Measurements from ENCODE around the gene MTCH1.
A peak's percentile ranks its signal among the peaks of the same experiment; 100 is the strongest.
"Not testable (repeated sequence)": the region's sequence is repeated elsewhere in the genome, so short reads cannot be mapped to it uniquely, and the experiment has no call there.

MTCH1 gene

GRCh38 chr6:37005827-37006567 lies 20.0 kb upstream of the MTCH1 start:
- Histone ChIP-seq H3K36me3 (ENCODE audit: control insufficient read depth in 2 of 2, insufficient read depth in 2 of 2, low read length in 2 of 2) (no peaks in the 10 kb centered on the region), H3K27ac (ENCODE audit: low read depth in 2 of 2, low read length in 2 of 2) (peak overlapping the region; percentile 33 to 35), H3K9me3 (ENCODE audit: control insufficient read depth in 2 of 2, low read length in 2 of 2) (no peaks in the 10 kb centered on the region), H3K27me3 (ENCODE audit: control insufficient read depth in 2 of 2, insufficient read depth in 2 of 2, low read length in 2 of 2) (no peaks in the 10 kb centered on the region), H3K4me3 (ENCODE audit: low read length in 2 of 2) (peak overlapping the region; percentile 37 to 68), H3K4me1 (ENCODE audit: control insufficient read depth in 2 of 2, insufficient read depth in 2 of 2, low read length in 2 of 2) (peaks cover 0 to 4% of the 10 kb centered on the region in 2 donors), H3K9ac (ENCODE audit: low read depth in 1 of 2, low read length in 2 of 2) (peak overlapping the region; percentile 36 to 48)

- peaks cover 0 to 4% of the 10 kb centered on the region in 2 donors for H3K4me1 ChIP-seq (ENCODE audit: control insufficient read depth in 2 of 2, insufficient read depth in 2 of 2, low read length in 2 of 2)
- no peaks in the 10 kb centered on the region for H3K36me3 ChIP-seq (ENCODE audit: control insufficient read depth in 2 of 2, insufficient read depth in 2 of 2, low read length in 2 of 2)
- H3K27ac ChIP-seq (ENCODE audit: low read depth in 2 of 2, low read length in 2 of 2): peak within 1 kb of the TSS; percentile 33 to 35
- H3K9ac ChIP-seq (ENCODE audit: low read depth in 1 of 2, low read length in 2 of 2): peak within 1 kb of the TSS; percentile 36 to 48
- peak within 1 kb of the TSS; percentile 37 to 68 for H3K4me3 ChIP-seq (ENCODE audit: low read length in 2 of 2)
- no peaks in the 10 kb centered on the region for H3K9me3 ChIP-seq (ENCODE audit: control insufficient read depth in 2 of 2, low read length in 2 of 2)
- no peaks in the 10 kb centered on the region for H3K27me3 ChIP-seq (ENCODE audit: control insufficient read depth in 2 of 2, insufficient read depth in 2 of 2, low read length in 2 of 2)
Measured at GRCh38 chr6:37005061-37005810, 19.2 kb upstream of the MTCH1 start, which contains the start of gene FGD2. TSS of gene FGD2 (plus strand) at chr6:37005655. CDS start at chr6:37005818, 163 bp downstream.

DNA sequence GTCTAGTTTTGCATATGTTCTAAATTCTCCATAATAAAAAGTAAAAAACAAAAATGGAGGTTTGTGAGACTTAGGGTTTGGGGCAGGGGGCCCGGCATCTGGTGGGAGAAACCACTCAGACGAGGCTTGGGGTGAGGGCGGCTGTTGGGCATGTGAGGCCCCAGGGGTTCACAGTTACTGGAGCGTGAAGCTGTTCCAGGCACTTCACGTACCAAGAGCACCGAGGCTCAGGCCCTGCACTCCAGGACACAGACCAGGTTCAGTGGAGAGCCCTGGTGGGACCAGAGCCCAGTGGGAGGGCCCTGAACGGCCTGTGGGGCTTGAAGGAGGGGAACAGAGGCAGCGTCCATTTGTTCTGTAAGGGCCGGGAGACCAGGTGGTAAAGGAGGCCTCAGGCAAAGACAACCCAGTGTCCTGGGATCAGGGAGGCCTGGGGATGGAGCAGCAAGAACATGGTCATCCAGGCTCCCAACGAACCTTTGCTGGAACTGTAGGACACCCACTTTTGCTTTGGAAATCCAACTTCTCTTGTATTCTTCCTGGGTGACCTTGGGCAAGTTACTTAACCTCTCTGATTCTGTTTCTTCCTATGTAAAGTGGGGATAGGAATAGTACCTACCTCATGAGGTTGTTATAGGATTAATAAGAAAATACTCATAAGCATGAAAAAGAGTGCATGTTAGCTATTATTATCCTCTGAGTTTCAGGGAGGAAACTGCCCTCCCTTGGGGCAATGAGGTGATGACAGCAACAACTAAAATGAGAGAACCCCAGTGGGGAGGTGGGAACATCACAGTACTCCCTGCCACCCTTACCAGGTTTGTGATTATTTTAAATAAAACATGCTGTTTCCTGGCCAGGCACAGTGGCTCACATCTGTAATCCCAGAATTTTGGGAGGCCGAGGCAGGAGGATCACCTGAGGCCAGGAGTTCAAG lies 18.3 kb upstream of the MTCH1 start:
- H3K4me1 ChIP-seq (ENCODE audit: control insufficient read depth in 2 of 2, insufficient read depth in 2 of 2, low read length in 2 of 2): peaks cover 0 to 4% of the 10 kb centered on the region in 2 donors
- H3K27ac ChIP-seq (ENCODE audit: low read depth in 2 of 2, low read length in 2 of 2): no peak overlapping the region
- no peaks in the 10 kb centered on the region for H3K9me3 ChIP-seq (ENCODE audit: control insufficient read depth in 2 of 2, low read length in 2 of 2)
- no peaks in the 10 kb centered on the region for H3K27me3 ChIP-seq (ENCODE audit: control insufficient read depth in 2 of 2, insufficient read depth in 2 of 2, low read length in 2 of 2)
- H3K4me3 ChIP-seq (ENCODE audit: low read length in 2 of 2): no peak overlapping the region
- no peaks in the 10 kb centered on the region for H3K36me3 ChIP-seq (ENCODE audit: control insufficient read depth in 2 of 2, insufficient read depth in 2 of 2, low read length in 2 of 2)
- no peak overlapping the region for H3K9ac ChIP-seq (ENCODE audit: low read depth in 1 of 2, low read length in 2 of 2)

DNA sequence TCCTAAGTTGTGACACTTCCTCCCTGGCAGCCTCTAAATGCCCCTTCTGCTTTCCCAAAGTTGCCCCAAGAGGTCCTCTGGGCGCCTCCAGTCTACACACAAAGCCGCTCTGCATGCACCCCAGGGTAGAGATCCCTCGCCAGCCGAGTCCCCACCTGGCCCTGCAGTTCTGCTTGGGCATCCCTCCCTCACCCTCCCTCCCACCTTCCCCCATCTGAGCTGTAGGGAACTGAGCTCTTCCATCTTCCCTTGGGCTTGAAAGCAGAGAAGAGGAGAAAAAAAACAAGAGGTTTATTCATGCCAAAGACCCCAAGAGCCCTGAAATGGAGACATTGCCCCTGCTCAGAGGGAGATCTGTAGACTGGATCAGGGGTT lies 13.7 kb upstream of the MTCH1 start:
- Histone ChIP-seq H3K4me3 (ENCODE audit: low read length in 2 of 2) (no peak overlapping the region), H3K27ac (ENCODE audit: low read depth in 2 of 2, low read length in 2 of 2) (no peak overlapping the region), H3K9ac (ENCODE audit: low read depth in 1 of 2, low read length in 2 of 2) (no peak overlapping the region), H3K36me3 (ENCODE audit: control insufficient read depth in 2 of 2, insufficient read depth in 2 of 2, low read length in 2 of 2) (no peaks in the 10 kb centered on the region), H3K9me3 (ENCODE audit: control insufficient read depth in 2 of 2, low read length in 2 of 2) (no peaks in the 10 kb centered on the region), H3K4me1 (ENCODE audit: control insufficient read depth in 2 of 2, insufficient read depth in 2 of 2, low read length in 2 of 2) (peaks cover 2 to 5% of the 10 kb centered on the region in 2 donors), H3K27me3 (ENCODE audit: control insufficient read depth in 2 of 2, insufficient read depth in 2 of 2, low read length in 2 of 2) (no peaks in the 10 kb centered on the region)

GRCh38 chr6:36999061-36999750 lies 13.2 kb upstream of the MTCH1 start:
- no peak overlapping the region for H3K27ac ChIP-seq (ENCODE audit: low read depth in 2 of 2, low read length in 2 of 2)
- no peak overlapping the region for H3K4me3 ChIP-seq (ENCODE audit: low read length in 2 of 2)
- H3K36me3 ChIP-seq (ENCODE audit: control insufficient read depth in 2 of 2, insufficient read depth in 2 of 2, low read length in 2 of 2): no peaks in the 10 kb centered on the region
- H3K9me3 ChIP-seq (ENCODE audit: control insufficient read depth in 2 of 2, low read length in 2 of 2): no peaks in the 10 kb centered on the region
- H3K9ac ChIP-seq (ENCODE audit: low read depth in 1 of 2, low read length in 2 of 2): no peak overlapping the region
- H3K27me3 ChIP-seq (ENCODE audit: control insufficient read depth in 2 of 2, insufficient read depth in 2 of 2, low read length in 2 of 2): no peaks in the 10 kb centered on the region
- peaks cover 2 to 5% of the 10 kb centered on the region in 2 donors for H3K4me1 ChIP-seq (ENCODE audit: control insufficient read depth in 2 of 2, insufficient read depth in 2 of 2, low read length in 2 of 2)

- Histone ChIP-seq H3K9ac (ENCODE audit: low read depth in 1 of 2, low read length in 2 of 2) (no peak overlapping the region), H3K27me3 (ENCODE audit: control insufficient read depth in 2 of 2, insufficient read depth in 2 of 2, low read length in 2 of 2) (no peaks in the 10 kb centered on the region), H3K4me1 (ENCODE audit: control insufficient read depth in 2 of 2, insufficient read depth in 2 of 2, low read length in 2 of 2) (peaks cover 2 to 5% of the 10 kb centered on the region in 2 donors), H3K27ac (ENCODE audit: low read depth in 2 of 2, low read length in 2 of 2) (peak overlapping the region in 1 of 2 donors; percentile 16), H3K4me3 (ENCODE audit: low read length in 2 of 2) (no peak overlapping the region), H3K9me3 (ENCODE audit: control insufficient read depth in 2 of 2, low read length in 2 of 2) (no peaks in the 10 kb centered on the region), H3K36me3 (ENCODE audit: control insufficient read depth in 2 of 2, insufficient read depth in 2 of 2, low read length in 2 of 2) (no peaks in the 10 kb centered on the region)
Measured at GRCh38 chr6:36998723-36999038, 12.7 kb upstream of the MTCH1 start.

GRCh38 chr6:36997811-36998722 lies 12.1 kb upstream of the MTCH1 start:
- Histone ChIP-seq H3K4me1 (ENCODE audit: control insufficient read depth in 2 of 2, insufficient read depth in 2 of 2, low read length in 2 of 2) (peaks cover 2 to 5% of the 10 kb centered on the region in 2 donors), H3K27me3 (ENCODE audit: control insufficient read depth in 2 of 2, insufficient read depth in 2 of 2, low read length in 2 of 2) (no peaks in the 10 kb centered on the region), H3K4me3 (ENCODE audit: low read length in 2 of 2) (no peak overlapping the region), H3K36me3 (ENCODE audit: control insufficient read depth in 2 of 2, insufficient read depth in 2 of 2, low read length in 2 of 2) (no peaks in the 10 kb centered on the region), H3K9me3 (ENCODE audit: control insufficient read depth in 2 of 2, low read length in 2 of 2) (no peaks in the 10 kb centered on the region), H3K27ac (ENCODE audit: low read depth in 2 of 2, low read length in 2 of 2) (peak overlapping the region in 1 of 2 donors; percentile 16), H3K9ac (ENCODE audit: low read depth in 1 of 2, low read length in 2 of 2) (no peak overlapping the region)

GRCh38 chr6:36990401-36990800 lies 4.4 kb upstream of the MTCH1 start:
- H3K36me3 ChIP-seq (ENCODE audit: control insufficient read depth in 2 of 2, insufficient read depth in 2 of 2, low read length in 2 of 2); H3K4me1 ChIP-seq (ENCODE audit: control insufficient read depth in 2 of 2, insufficient read depth in 2 of 2, low read length in 2 of 2); H3K4me3 ChIP-seq (ENCODE audit: low read length in 2 of 2); H3K27ac ChIP-seq (ENCODE audit: low read depth in 2 of 2, low read length in 2 of 2); H3K27me3 ChIP-seq (ENCODE audit: control insufficient read depth in 2 of 2, insufficient read depth in 2 of 2, low read length in 2 of 2); H3K9me3 ChIP-seq (ENCODE audit: control insufficient read depth in 2 of 2, low read length in 2 of 2); H3K9ac ChIP-seq (ENCODE audit: low read depth in 1 of 2, low read length in 2 of 2): not testable (repeated sequence)

- Histone ChIP-seq H3K4me1 (ENCODE audit: control insufficient read depth in 2 of 2, insufficient read depth in 2 of 2, low read length in 2 of 2) (peaks cover 13 to 19% of the 10 kb centered on the region in 2 donors), H3K9me3 (ENCODE audit: control insufficient read depth in 2 of 2, low read length in 2 of 2) (no peaks in the 10 kb centered on the region), H3K4me3 (ENCODE audit: low read length in 2 of 2) (no peak overlapping the region), H3K36me3 (ENCODE audit: control insufficient read depth in 2 of 2, insufficient read depth in 2 of 2, low read length in 2 of 2) (no peaks in the 10 kb centered on the region), H3K27ac (ENCODE audit: low read depth in 2 of 2, low read length in 2 of 2) (no peak overlapping the region), H3K9ac (ENCODE audit: low read depth in 1 of 2, low read length in 2 of 2) (no peak overlapping the region), H3K27me3 (ENCODE audit: control insufficient read depth in 2 of 2, insufficient read depth in 2 of 2, low read length in 2 of 2) (no peaks in the 10 kb centered on the region)
Measured at GRCh38 chr6:36989264-36989663, 3.3 kb upstream of the MTCH1 start.

All from mucosa of rectum (tissue), 2 donors.